Panc1 (cell line): ENCODE measurements around the gene WDFY3. TPM values are rescaled to one million over a fixed set of nuclear protein-coding genes. Genes with fewer than 3 reads are reported as not detected.

Source experiments
- ATAC-seq: fragments of 200-7000 bp; cut with Tn5 transposase; 2 replicates; pipeline ENCODE4 v1.9.1; 2020; ENCODE audit warnings: mild to moderate bottlenecking, moderate library complexity
- BruUV-seq: library from RNA; stranded (reverse); fragments of 400-500 nt; replicated peaks from 2 replicates; lab custom pipeline; 2021; lab: Mats Ljungman, UMichigan
- CTCF ChIA-PET: fragments of 300-600 bp; sonication (Branson Sonifier 250); formaldehyde crosslinking; loops from one replicate; lab custom pipeline; 2022; ENCODE audit warnings: antibody characterized with exemption; lab: Charles Lee
- POLR2A ChIA-PET: fragments of 300-600 bp; sonication (Branson Sonifier 250); formaldehyde crosslinking; loops from one replicate; lab custom pipeline; 2022; ENCODE audit warnings: antibody characterized with exemption; lab: Charles Lee
- DNase-seq: peaks from one replicate; pipeline ENCODE4 v3.0.0-alpha.2; 2010; ENCODE audit warnings: low read depth, low spot score
- H3K27ac ChIP-seq: 2 replicates; pipeline ENCODE4 v1.5.1; 2011; ENCODE audit warnings: mild to moderate bottlenecking, low read length, inconsistent platforms
- H3K27me3 ChIP-seq: fragments of 200-500 bp; sonication (Bioruptor generic); 2 replicates; pipeline ENCODE4 v1.6.0; 2014; ENCODE audit warnings: low read length, inconsistent platforms; ENCODE audit not compliant: control insufficient read depth, insufficient read depth
- H3K36me3 ChIP-seq: fragments of 200-500 bp; sonication (Bioruptor generic); 2 replicates; pipeline ENCODE4 v1.5.1; 2014; ENCODE audit warnings: inconsistent platforms, mild to moderate bottlenecking, low read length, moderate library complexity; ENCODE audit not compliant: control insufficient read depth, insufficient read depth
- H3K4me1 ChIP-seq: 2 replicates; pipeline ENCODE4 v1.5.1; 2011; ENCODE audit warnings: inconsistent platforms, mild to moderate bottlenecking, low read length, moderate library complexity; ENCODE audit not compliant: control insufficient read depth, insufficient read depth
- H3K4me3 ChIP-seq, 2 experiments: 2 replicates each; pipeline ENCODE4 v1.5.1; 2011 to 2012; ENCODE audit warnings: low read depth in 2 of 2, low read length in 2 of 2, mild to moderate bottlenecking in 2 of 2, inconsistent platforms in 1 of 2, moderate library complexity in 1 of 2
- H3K9me3 ChIP-seq: fragments of 200-500 bp; sonication (Bioruptor generic); 2 replicates; pipeline ENCODE4 v1.5.1; 2014; ENCODE audit warnings: low read depth, mild to moderate bottlenecking, inconsistent platforms, low read length, moderate library complexity; ENCODE audit not compliant: control insufficient read depth, insufficient read depth
- POLR2AphosphoS5 ChIP-seq: IDR thresholded peaks from 2 replicates; pipeline ENCODE4 v1.6.1; 2012; ENCODE audit warnings: mild to moderate bottlenecking, low read depth, low read length, moderate library complexity
- SIN3A ChIP-seq: IDR thresholded peaks from 2 replicates; pipeline ENCODE4 v1.6.1; 2012; ENCODE audit warnings: low read depth, mild to moderate bottlenecking, low read length, moderate library complexity, borderline replicate concordance; ENCODE audit not compliant: insufficient read depth
- TCF7L2 ChIP-seq: IDR thresholded peaks from 2 replicates; pipeline ENCODE4 v1.6.1; 2011; ENCODE audit warnings: mild to moderate bottlenecking, low read depth, low read length, inconsistent platforms
- in situ Hi-C: cut with HindIII; loops from 2 replicates; pipeline ENCODE4 v1.10.0; 2016; ENCODE audit warnings: low sequenced_read_pairs, low pct_unique_long_range_greater_than_20kb
- intact Hi-C: fragments of 100-400 bp; cut with micrococcal nuclease; formaldehyde crosslinking; loops from one replicate; pipeline ENCODE4 v1.10.0; 2022; ENCODE audit not compliant: unreplicated experiment
- total RNA-seq: library from RNA; stranded (reverse); gene quantifications from one replicate; pipeline ENCODE4 v1.2.1, GENCODE V29; 2021; ENCODE audit not compliant: unreplicated experiment
- TF ChIP-seq, protein P1 (sequence below): fragments of 450-650 bp; IDR thresholded peaks from 2 replicates; pipeline ENCODE4 v1.5.1; 2017; ENCODE audit warnings: mild to moderate bottlenecking
- TF ChIP-seq, protein P2 (sequence below), 2 experiments: IDR thresholded peaks; 2 replicates each; pipeline ENCODE4 v1.6.1; 2011 to 2012; ENCODE audit warnings: low read depth in 2 of 2, control low read depth in 1 of 2, low read length in 1 of 2, mild to moderate bottlenecking in 1 of 2, moderate library complexity in 1 of 2; ENCODE audit not compliant: insufficient read depth in 1 of 2

The WDFY3 gene
- total RNA-seq, 1 experiment from 2014 or later, result 47.8 TPM

DNA sequence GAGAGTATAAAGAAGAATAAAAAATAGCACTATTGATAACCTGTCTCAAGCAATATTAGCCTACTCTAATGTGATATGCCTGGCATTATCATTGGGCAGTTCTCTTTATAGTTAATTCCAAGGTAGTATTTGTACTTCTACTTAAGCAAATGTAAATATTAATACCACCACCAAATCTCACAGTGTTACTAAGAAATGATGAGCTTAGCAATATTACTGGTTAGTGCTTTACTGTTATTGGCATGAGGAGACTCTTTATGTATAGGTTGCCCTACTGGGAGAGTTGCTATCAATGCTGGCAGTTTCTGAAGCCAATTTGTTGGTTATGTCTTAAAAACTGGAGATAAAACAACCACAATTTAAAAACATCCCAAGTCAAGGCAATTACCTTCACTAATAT is 227.9 kb downstream of the WDFY3 start:
- CTCF ChIA-PET, result interaction anchor here (0.6 kb wide), 1 partner anchor 209 kb away, joined by 3 read pairs; no protein-coding TSS in a partner anchor
- ATAC-seq, result no peak
- intact Hi-C loops, result no loop called here
- DNase-seq, result no peak
- BruUV-seq, result no TSS peak
- H3K36me3 ChIP-seq, result peaks cover 11% of the 10 kb centered on the region; the same call in 1 of the 2 replicates
- POLR2A ChIA-PET, result no interaction called here
- no peaks in the 10 kb centered on the region for H3K4me1 ChIP-seq
- H3K9me3 ChIP-seq, result no peaks in the 10 kb centered on the region
- in situ Hi-C loops, result no loop called here
- no peak overlapping the region for H3K27ac ChIP-seq
- TF ChIP-seq, protein P1, sequence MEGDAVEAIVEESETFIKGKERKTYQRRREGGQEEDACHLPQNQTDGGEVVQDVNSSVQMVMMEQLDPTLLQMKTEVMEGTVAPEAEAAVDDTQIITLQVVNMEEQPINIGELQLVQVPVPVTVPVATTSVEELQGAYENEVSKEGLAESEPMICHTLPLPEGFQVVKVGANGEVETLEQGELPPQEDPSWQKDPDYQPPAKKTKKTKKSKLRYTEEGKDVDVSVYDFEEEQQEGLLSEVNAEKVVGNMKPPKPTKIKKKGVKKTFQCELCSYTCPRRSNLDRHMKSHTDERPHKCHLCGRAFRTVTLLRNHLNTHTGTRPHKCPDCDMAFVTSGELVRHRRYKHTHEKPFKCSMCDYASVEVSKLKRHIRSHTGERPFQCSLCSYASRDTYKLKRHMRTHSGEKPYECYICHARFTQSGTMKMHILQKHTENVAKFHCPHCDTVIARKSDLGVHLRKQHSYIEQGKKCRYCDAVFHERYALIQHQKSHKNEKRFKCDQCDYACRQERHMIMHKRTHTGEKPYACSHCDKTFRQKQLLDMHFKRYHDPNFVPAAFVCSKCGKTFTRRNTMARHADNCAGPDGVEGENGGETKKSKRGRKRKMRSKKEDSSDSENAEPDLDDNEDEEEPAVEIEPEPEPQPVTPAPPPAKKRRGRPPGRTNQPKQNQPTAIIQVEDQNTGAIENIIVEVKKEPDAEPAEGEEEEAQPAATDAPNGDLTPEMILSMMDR, result no peak
- no peak for TF ChIP-seq SIN3A
- TF ChIP-seq, protein P2, sequence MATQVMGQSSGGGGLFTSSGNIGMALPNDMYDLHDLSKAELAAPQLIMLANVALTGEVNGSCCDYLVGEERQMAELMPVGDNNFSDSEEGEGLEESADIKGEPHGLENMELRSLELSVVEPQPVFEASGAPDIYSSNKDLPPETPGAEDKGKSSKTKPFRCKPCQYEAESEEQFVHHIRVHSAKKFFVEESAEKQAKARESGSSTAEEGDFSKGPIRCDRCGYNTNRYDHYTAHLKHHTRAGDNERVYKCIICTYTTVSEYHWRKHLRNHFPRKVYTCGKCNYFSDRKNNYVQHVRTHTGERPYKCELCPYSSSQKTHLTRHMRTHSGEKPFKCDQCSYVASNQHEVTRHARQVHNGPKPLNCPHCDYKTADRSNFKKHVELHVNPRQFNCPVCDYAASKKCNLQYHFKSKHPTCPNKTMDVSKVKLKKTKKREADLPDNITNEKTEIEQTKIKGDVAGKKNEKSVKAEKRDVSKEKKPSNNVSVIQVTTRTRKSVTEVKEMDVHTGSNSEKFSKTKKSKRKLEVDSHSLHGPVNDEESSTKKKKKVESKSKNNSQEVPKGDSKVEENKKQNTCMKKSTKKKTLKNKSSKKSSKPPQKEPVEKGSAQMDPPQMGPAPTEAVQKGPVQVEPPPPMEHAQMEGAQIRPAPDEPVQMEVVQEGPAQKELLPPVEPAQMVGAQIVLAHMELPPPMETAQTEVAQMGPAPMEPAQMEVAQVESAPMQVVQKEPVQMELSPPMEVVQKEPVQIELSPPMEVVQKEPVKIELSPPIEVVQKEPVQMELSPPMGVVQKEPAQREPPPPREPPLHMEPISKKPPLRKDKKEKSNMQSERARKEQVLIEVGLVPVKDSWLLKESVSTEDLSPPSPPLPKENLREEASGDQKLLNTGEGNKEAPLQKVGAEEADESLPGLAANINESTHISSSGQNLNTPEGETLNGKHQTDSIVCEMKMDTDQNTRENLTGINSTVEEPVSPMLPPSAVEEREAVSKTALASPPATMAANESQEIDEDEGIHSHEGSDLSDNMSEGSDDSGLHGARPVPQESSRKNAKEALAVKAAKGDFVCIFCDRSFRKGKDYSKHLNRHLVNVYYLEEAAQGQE (IDR thresholded peaks at IDR 0.05; ENCODE audit: insufficient read depth in 1 of 2, low read depth in 2 of 2, low read length in 1 of 2), result no peak
- no peak for TF ChIP-seq POLR2AphosphoS5
- TF ChIP-seq TCF7L2, result no peak
- H3K4me3 ChIP-seq, result no peak overlapping the region
- no peaks in the 10 kb centered on the region for H3K27me3 ChIP-seq

DNA sequence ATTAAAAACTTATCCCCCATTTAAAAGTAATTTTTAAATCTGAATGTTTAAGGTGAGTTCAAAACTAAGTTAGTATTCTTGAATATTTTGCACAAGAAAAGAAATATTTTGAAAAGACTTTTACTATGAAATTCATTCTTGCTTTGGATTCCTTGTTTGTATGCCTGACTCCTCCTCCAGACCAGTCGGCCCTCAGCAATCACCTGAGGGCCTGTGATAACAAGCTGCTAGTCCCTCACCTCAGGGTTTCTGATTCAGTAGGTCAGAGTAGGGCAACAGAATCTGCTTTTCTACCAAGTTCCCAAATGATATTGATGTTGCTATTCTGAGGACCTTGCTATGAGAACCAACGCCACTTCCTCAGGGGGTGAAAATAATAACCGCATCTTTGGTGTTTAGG is 228.8 kb downstream of the WDFY3 start:
- in situ Hi-C loops, result no loop called here
- CTCF ChIA-PET, result interaction anchor here (0.6 kb wide), 1 partner anchor 208 kb away, joined by 3 read pairs; no protein-coding TSS in a partner anchor

More for the DNA sequence above, 228.8 kb downstream of the WDFY3 start:
- H3K9me3 ChIP-seq, result no peaks in the 10 kb centered on the region
- no peak for ATAC-seq
- no TSS peak for BruUV-seq
- intact Hi-C loops, result no loop called here
- POLR2A ChIA-PET, result no interaction called here
- no peaks in the 10 kb centered on the region for H3K27me3 ChIP-seq
- H3K36me3 ChIP-seq, result peaks cover 11% of the 10 kb centered on the region; the same call in 1 of the 2 replicates
- no peak overlapping the region for H3K27ac ChIP-seq
- no peak overlapping the region for H3K4me3 ChIP-seq
- TF ChIP-seq POLR2AphosphoS5 (no peak), SIN3A (no peak), TCF7L2 (no peak)
- TF ChIP-seq, protein P2 (IDR thresholded peaks at IDR 0.05; ENCODE audit: insufficient read depth in 1 of 2, low read depth in 2 of 2, low read length in 1 of 2), result no peak
- TF ChIP-seq, protein P1, result no peak
- no peaks in the 10 kb centered on the region for H3K4me1 ChIP-seq
- no peak for DNase-seq
